ENCODE measurements around the gene BTG4.

BTG4 gene

DNA sequence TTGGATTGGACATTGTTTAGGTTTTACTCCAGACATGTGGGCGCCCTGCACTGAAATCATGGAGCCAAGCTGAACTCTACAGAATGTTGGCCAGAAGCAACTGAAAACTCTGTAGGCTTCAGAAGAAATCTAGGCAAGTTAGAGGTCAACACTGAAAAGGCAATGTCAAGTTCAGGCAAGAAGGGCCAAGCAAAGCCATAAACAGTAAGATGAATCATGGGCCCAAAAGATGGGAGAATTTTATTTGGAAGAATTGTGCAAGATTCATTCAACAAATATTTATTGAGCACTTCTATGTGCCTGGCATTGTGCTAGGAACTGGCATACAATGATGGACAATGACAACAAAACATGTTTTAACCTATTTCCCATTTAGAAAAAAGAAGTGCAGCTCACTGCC is 13.3 kb upstream of the BTG4 start:
- no peak for DNase-seq
- no peak overlapping the region for H4K5ac ChIP-seq (ENCODE audit: low read length)
- no peaks in the 10 kb centered on the region for H3K79me2 ChIP-seq (ENCODE audit: control insufficient read depth, insufficient read depth, low read length)
- no peak overlapping the region for H3K56ac ChIP-seq (ENCODE audit: low read length)
- H3K4me3 ChIP-seq (ENCODE audit: low read length), result no peak overlapping the region
- no peak overlapping the region for H2BK5ac ChIP-seq (ENCODE audit: low read length)
- H2AK5ac ChIP-seq (ENCODE audit: low read length), result no peak overlapping the region
- no peaks in the 10 kb centered on the region for H3K36me3 ChIP-seq (ENCODE audit: control insufficient read depth, insufficient read depth, low read length)
- H2BK15ac ChIP-seq (replicated peaks; ENCODE audit: low read depth), result no peak overlapping the region
- H3K27ac ChIP-seq (ENCODE audit: low read depth, low read length), result no peak overlapping the region
- H3K4me1 ChIP-seq (ENCODE audit: control insufficient read depth, low read depth, low read length), result no peaks in the 10 kb centered on the region
- no peak overlapping the region for H3K4ac ChIP-seq (ENCODE audit: low read depth, low read length)
- WGBS (ENCODE audit: extremely low coverage, insufficient coverage, low lambda C conversion rate), result no CpG with 5 or more reads among the region's 1 CpG
- no peak overlapping the region for H3K23ac ChIP-seq (ENCODE audit: low read length)
- H3K27me3 ChIP-seq (ENCODE audit: insufficient read depth, low read length, poor library complexity), result no peaks in the 10 kb centered on the region
- no peak overlapping the region for H3K18ac ChIP-seq (ENCODE audit: low read length)
- H3K79me1 ChIP-seq (ENCODE audit: low read length), result no peaks in the 10 kb centered on the region
- H3K4me2 ChIP-seq (ENCODE audit: low read length), result no peak overlapping the region
- no peak overlapping the region for H3K9ac ChIP-seq (ENCODE audit: low read length)
- no peak overlapping the region for H4K8ac ChIP-seq (ENCODE audit: low read depth, low read length)
- no peak overlapping the region for H2BK120ac ChIP-seq (ENCODE audit: low read depth, low read length)

DNA sequence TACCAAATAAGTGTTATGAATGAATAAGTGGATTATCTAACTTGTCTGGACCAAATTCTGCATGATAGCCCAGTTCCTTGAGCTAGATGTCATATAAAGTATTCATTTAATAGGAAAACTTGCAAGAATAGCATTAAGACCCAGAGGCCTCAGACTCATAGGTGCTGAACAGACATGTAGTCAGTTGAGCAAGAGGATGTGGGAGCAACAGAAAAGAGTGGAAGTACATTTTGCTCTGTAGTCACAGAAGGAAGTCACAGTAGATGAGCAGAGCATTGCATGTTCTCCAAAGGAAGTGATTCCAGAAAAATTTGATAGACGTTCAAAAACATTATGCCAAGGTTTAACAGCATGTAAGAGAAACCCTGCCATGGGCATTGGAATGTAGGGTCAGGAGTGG is 11.9 kb upstream of the BTG4 start:
- no CpG with 5 or more reads among the region's 1 CpG for WGBS (ENCODE audit: extremely low coverage, insufficient coverage, low lambda C conversion rate)
- no peak overlapping the region for H3K56ac ChIP-seq (ENCODE audit: low read length)
- no peak overlapping the region for H2BK5ac ChIP-seq (ENCODE audit: low read length)

DNA sequence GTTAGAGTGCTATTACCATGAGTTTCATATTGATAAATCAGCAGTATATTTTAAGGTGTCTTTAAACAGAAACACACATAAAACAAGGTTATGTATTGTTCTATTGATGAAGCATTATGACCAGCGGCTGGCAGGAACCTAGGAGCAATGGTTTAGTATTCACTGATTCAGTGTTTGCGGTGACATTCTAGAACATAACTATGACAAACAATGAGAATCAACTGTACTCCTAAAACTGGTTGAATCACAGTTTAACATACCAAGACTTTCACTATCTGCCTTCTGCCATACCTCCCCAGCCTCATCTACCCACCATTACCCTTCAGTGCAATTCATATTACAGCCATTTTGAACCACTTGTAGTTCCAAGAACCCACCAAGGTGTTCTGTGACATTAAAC is 11.2 kb upstream of the BTG4 start:
- no peaks in the 10 kb centered on the region for H3K27me3 ChIP-seq (ENCODE audit: insufficient read depth, low read length, poor library complexity)
- no peak overlapping the region for H3K23ac ChIP-seq (ENCODE audit: low read length)
- H3K4ac ChIP-seq (ENCODE audit: low read depth, low read length), result no peak overlapping the region
- no peak overlapping the region for H3K18ac ChIP-seq (ENCODE audit: low read length)
- DNase-seq, result no peak
- no peaks in the 10 kb centered on the region for H3K79me1 ChIP-seq (ENCODE audit: low read length)
- no peak overlapping the region for H3K56ac ChIP-seq (ENCODE audit: low read length)
- H3K4me2 ChIP-seq (ENCODE audit: low read length), result no peak overlapping the region
- no peaks in the 10 kb centered on the region for H3K4me1 ChIP-seq (ENCODE audit: control insufficient read depth, low read depth, low read length)
- H3K36me3 ChIP-seq (ENCODE audit: control insufficient read depth, insufficient read depth, low read length), result no peaks in the 10 kb centered on the region
- no peak overlapping the region for H2BK120ac ChIP-seq (ENCODE audit: low read depth, low read length)
- H3K79me2 ChIP-seq (ENCODE audit: control insufficient read depth, insufficient read depth, low read length), result no peaks in the 10 kb centered on the region
- no peak overlapping the region for H2BK5ac ChIP-seq (ENCODE audit: low read length)
- no peak overlapping the region for H3K4me3 ChIP-seq (ENCODE audit: low read length)
- no peak overlapping the region for H4K5ac ChIP-seq (ENCODE audit: low read length)
- H3K27ac ChIP-seq (ENCODE audit: low read depth, low read length), result no peak overlapping the region
- no peak overlapping the region for H2AK5ac ChIP-seq (ENCODE audit: low read length)
- WGBS (ENCODE audit: extremely low coverage, insufficient coverage, low lambda C conversion rate), result no CpG with 5 or more reads among the region's 2 CpGs
- H3K9ac ChIP-seq (ENCODE audit: low read length), result no peak overlapping the region
- no peak overlapping the region for H2BK15ac ChIP-seq (replicated peaks; ENCODE audit: low read depth)
- H4K8ac ChIP-seq (ENCODE audit: low read depth, low read length), result no peak overlapping the region

More for the DNA sequence above, 11.9 kb upstream of the BTG4 start:
- no peak for DNase-seq
- Histone ChIP-seq H3K79me1 (ENCODE audit: low read length) (no peaks in the 10 kb centered on the region), H3K23ac (ENCODE audit: low read length) (no peak overlapping the region), H3K9ac (ENCODE audit: low read length) (no peak overlapping the region), H3K4me1 (ENCODE audit: control insufficient read depth, low read depth, low read length) (no peaks in the 10 kb centered on the region), H2BK120ac (ENCODE audit: low read depth, low read length) (no peak overlapping the region), H2AK5ac (ENCODE audit: low read length) (no peak overlapping the region), H3K18ac (ENCODE audit: low read length) (no peak overlapping the region), H3K27ac (ENCODE audit: low read depth, low read length) (no peak overlapping the region), H4K8ac (ENCODE audit: low read depth, low read length) (no peak overlapping the region), H2BK15ac (replicated peaks; ENCODE audit: low read depth) (no peak overlapping the region), H3K27me3 (ENCODE audit: insufficient read depth, low read length, poor library complexity) (no peaks in the 10 kb centered on the region), H3K4me2 (ENCODE audit: low read length) (no peak overlapping the region), H3K36me3 (ENCODE audit: control insufficient read depth, insufficient read depth, low read length) (no peaks in the 10 kb centered on the region), H4K5ac (ENCODE audit: low read length) (no peak overlapping the region), H3K4me3 (ENCODE audit: low read length) (no peak overlapping the region), H3K4ac (ENCODE audit: low read depth, low read length) (no peak overlapping the region), H3K79me2 (ENCODE audit: control insufficient read depth, insufficient read depth, low read length) (no peaks in the 10 kb centered on the region)

DNA sequence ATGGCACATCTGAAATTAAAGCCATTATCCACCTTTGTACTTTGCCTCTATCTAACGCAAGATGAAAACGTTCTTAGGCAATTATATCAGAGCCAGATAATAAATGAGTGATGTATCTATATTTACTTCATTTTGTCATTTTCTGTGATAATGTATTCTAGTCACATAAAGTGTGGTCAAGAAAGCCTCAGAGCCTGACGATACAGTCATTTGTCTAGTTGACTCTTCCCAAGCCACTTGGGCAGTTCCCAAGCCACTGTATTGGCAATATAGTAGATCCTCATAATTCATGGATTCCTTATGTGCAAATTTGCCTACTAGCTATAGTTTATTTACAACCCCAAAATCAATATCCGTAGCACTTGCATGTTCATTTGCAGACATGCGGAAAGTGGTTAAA is 10.2 kb upstream of the BTG4 start:
- no peaks in the 10 kb centered on the region for H3K27me3 ChIP-seq (ENCODE audit: insufficient read depth, low read length, poor library complexity)
- no peaks in the 10 kb centered on the region for H3K4me1 ChIP-seq (ENCODE audit: control insufficient read depth, low read depth, low read length)
- no peaks in the 10 kb centered on the region for H3K79me1 ChIP-seq (ENCODE audit: low read length)
- no peak overlapping the region for H2BK120ac ChIP-seq (ENCODE audit: low read depth, low read length)
- no peak overlapping the region for H3K4ac ChIP-seq (ENCODE audit: low read depth, low read length)
- DNase-seq, result no peak
- no peak overlapping the region for H3K4me3 ChIP-seq (ENCODE audit: low read length)
- no peaks in the 10 kb centered on the region for H3K79me2 ChIP-seq (ENCODE audit: control insufficient read depth, insufficient read depth, low read length)
- H4K5ac ChIP-seq (ENCODE audit: low read length), result no peak overlapping the region
- no CpG with 5 or more reads among the region's 5 CpGs for WGBS (ENCODE audit: extremely low coverage, insufficient coverage, low lambda C conversion rate)
- no peak overlapping the region for H3K9ac ChIP-seq (ENCODE audit: low read length)
- H3K18ac ChIP-seq (ENCODE audit: low read length), result no peak overlapping the region
- H3K4me2 ChIP-seq (ENCODE audit: low read length), result no peak overlapping the region
- H4K8ac ChIP-seq (ENCODE audit: low read depth, low read length), result no peak overlapping the region
- H2AK5ac ChIP-seq (ENCODE audit: low read length), result no peak overlapping the region
- no peak overlapping the region for H3K27ac ChIP-seq (ENCODE audit: low read depth, low read length)
- no peak overlapping the region for H3K56ac ChIP-seq (ENCODE audit: low read length)
- no peak overlapping the region for H3K23ac ChIP-seq (ENCODE audit: low read length)
- no peak overlapping the region for H2BK5ac ChIP-seq (ENCODE audit: low read length)
- no peaks in the 10 kb centered on the region for H3K36me3 ChIP-seq (ENCODE audit: control insufficient read depth, insufficient read depth, low read length)
- H2BK15ac ChIP-seq (replicated peaks; ENCODE audit: low read depth), result no peak overlapping the region

DNA sequence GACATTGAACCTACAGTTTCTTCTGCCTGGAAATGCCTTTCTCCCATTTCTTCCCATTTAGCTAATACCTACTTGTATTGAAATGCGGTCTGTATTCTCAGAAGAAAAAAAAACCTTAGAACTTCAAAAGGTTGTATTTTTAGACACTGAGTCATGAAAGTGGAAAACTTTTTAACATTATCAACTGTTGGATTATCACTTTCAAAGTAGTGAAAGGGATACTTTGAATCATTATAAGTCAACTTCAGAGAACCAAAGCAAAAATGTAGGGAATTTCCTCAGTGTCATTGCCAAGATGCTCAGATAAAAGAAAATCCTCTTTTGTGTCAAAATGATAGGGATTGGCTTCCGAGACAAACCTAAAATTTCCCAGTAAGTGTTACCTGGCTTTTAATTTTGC is 8.9 kb upstream of the BTG4 start:
- no peak overlapping the region for H2BK15ac ChIP-seq (replicated peaks; ENCODE audit: low read depth)
- H3K27ac ChIP-seq (ENCODE audit: low read depth, low read length), result no peak overlapping the region
- no peak overlapping the region for H2AK5ac ChIP-seq (ENCODE audit: low read length)
- H3K56ac ChIP-seq (ENCODE audit: low read length), result no peak overlapping the region
- H3K18ac ChIP-seq (ENCODE audit: low read length), result no peak overlapping the region
- no peak overlapping the region for H4K8ac ChIP-seq (ENCODE audit: low read depth, low read length)
- H3K23ac ChIP-seq (ENCODE audit: low read length), result no peak overlapping the region
- H3K4me1 ChIP-seq (ENCODE audit: control insufficient read depth, low read depth, low read length), result no peaks in the 10 kb centered on the region
- H3K9ac ChIP-seq (ENCODE audit: low read length), result no peak overlapping the region
- H4K5ac ChIP-seq (ENCODE audit: low read length), result no peak overlapping the region
- H3K4ac ChIP-seq (ENCODE audit: low read depth, low read length), result no peak overlapping the region
- H3K36me3 ChIP-seq (ENCODE audit: control insufficient read depth, insufficient read depth, low read length), result no peaks in the 10 kb centered on the region
- H3K4me3 ChIP-seq (ENCODE audit: low read length), result no peak overlapping the region
- H3K4me2 ChIP-seq (ENCODE audit: low read length), result no peak overlapping the region
- WGBS (ENCODE audit: extremely low coverage, insufficient coverage, low lambda C conversion rate), result no CpG with 5 or more reads among the region's 2 CpGs
- no peaks in the 10 kb centered on the region for H3K27me3 ChIP-seq (ENCODE audit: insufficient read depth, low read length, poor library complexity)
- H3K79me2 ChIP-seq (ENCODE audit: control insufficient read depth, insufficient read depth, low read length), result no peaks in the 10 kb centered on the region
- H2BK120ac ChIP-seq (ENCODE audit: low read depth, low read length), result no peak overlapping the region
- H3K79me1 ChIP-seq (ENCODE audit: low read length), result no peaks in the 10 kb centered on the region
- no peak for DNase-seq
- H2BK5ac ChIP-seq (ENCODE audit: low read length), result no peak overlapping the region

DNA sequence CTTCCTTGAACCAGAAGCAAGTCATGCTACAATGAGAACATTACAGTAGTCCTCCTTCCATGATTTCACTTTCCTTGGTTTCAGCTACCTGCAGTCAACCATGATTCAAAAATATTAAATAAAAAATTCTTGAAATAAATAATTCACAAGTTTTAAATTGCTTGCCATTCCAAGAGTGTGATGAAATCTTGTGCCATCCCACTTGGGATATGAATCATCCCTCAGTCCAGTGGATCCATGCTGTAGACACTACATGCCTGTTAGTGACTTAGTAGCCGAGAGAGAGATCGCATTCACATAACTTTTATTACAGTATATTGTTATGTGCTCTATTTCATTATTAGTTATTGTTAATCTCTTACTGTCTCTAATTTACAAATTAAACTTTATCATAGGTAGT is 8.4 kb upstream of the BTG4 start:
- Histone ChIP-seq H3K27ac (ENCODE audit: low read depth, low read length) (no peak overlapping the region), H4K8ac (ENCODE audit: low read depth, low read length) (no peak overlapping the region)
- no CpG with 5 or more reads among the region's 2 CpGs for WGBS (ENCODE audit: extremely low coverage, insufficient coverage, low lambda C conversion rate)

More for the DNA sequence above, 8.4 kb upstream of the BTG4 start:
- Histone ChIP-seq H3K4ac (ENCODE audit: low read depth, low read length) (no peak overlapping the region), H3K79me1 (ENCODE audit: low read length) (no peaks in the 10 kb centered on the region), H3K36me3 (ENCODE audit: control insufficient read depth, insufficient read depth, low read length) (no peaks in the 10 kb centered on the region), H3K79me2 (ENCODE audit: control insufficient read depth, insufficient read depth, low read length) (no peaks in the 10 kb centered on the region), H3K4me2 (ENCODE audit: low read length) (no peak overlapping the region), H2BK15ac (replicated peaks; ENCODE audit: low read depth) (no peak overlapping the region), H3K4me3 (ENCODE audit: low read length) (no peak overlapping the region), H2BK5ac (ENCODE audit: low read length) (no peak overlapping the region), H2AK5ac (ENCODE audit: low read length) (no peak overlapping the region), H4K5ac (ENCODE audit: low read length) (no peak overlapping the region), H3K56ac (ENCODE audit: low read length) (no peak overlapping the region), H3K9ac (ENCODE audit: low read length) (no peak overlapping the region), H3K18ac (ENCODE audit: low read length) (no peak overlapping the region), H3K27me3 (ENCODE audit: insufficient read depth, low read length, poor library complexity) (no peaks in the 10 kb centered on the region), H2BK120ac (ENCODE audit: low read depth, low read length) (no peak overlapping the region), H3K23ac (ENCODE audit: low read length) (no peak overlapping the region), H3K4me1 (ENCODE audit: control insufficient read depth, low read depth, low read length) (no peaks in the 10 kb centered on the region)
- no peak for DNase-seq

Measured in mesendoderm (in vitro differentiated cells).